Stimulated activated CD4-positive, alpha-beta T cell treated with anti-CD3 and anti-CD28 coated beads, Interleukin-15, amount 100 ng/mL, for 1 hour (primary cell): ENCODE measurements around the gene CCDC87.
"Not testable (repeated sequence)": the region's sequence is repeated elsewhere in the genome, so short reads cannot be mapped to it uniquely, and the experiment has no call there.

ENCODE experiments used
- DNase-seq, 2 donors: peaks; one replicate each; pipeline ENCODE4 v3.0.0-alpha.2; 2020; ENCODE audit warnings: low read depth in 1 of 2, low spot score in 1 of 2

The CCDC87 gene, protein sequence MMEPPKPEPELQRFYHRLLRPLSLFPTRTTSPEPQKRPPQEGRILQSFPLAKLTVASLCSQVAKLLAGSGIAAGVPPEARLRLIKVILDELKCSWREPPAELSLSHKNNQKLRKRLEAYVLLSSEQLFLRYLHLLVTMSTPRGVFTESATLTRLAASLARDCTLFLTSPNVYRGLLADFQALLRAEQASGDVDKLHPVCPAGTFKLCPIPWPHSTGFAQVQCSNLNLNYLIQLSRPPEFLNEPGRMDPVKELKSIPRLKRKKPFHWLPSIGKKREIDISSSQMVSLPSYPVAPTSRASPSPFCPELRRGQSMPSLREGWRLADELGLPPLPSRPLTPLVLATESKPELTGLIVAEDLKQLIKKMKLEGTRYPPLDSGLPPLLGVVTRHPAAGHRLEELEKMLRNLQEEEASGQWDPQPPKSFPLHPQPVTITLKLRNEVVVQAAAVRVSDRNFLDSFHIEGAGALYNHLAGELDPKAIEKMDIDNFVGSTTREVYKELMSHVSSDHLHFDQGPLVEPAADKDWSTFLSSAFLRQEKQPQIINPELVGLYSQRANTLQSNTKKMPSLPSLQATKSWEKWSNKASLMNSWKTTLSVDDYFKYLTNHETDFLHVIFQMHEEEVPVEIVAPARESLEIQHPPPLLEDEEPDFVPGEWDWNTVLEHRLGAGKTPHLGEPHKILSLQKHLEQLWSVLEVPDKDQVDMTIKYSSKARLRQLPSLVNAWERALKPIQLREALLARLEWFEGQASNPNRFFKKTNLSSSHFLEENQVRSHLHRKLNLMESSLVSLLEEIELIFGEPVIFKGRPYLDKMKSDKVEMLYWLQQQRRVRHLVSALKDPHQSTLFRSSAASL

DNA sequence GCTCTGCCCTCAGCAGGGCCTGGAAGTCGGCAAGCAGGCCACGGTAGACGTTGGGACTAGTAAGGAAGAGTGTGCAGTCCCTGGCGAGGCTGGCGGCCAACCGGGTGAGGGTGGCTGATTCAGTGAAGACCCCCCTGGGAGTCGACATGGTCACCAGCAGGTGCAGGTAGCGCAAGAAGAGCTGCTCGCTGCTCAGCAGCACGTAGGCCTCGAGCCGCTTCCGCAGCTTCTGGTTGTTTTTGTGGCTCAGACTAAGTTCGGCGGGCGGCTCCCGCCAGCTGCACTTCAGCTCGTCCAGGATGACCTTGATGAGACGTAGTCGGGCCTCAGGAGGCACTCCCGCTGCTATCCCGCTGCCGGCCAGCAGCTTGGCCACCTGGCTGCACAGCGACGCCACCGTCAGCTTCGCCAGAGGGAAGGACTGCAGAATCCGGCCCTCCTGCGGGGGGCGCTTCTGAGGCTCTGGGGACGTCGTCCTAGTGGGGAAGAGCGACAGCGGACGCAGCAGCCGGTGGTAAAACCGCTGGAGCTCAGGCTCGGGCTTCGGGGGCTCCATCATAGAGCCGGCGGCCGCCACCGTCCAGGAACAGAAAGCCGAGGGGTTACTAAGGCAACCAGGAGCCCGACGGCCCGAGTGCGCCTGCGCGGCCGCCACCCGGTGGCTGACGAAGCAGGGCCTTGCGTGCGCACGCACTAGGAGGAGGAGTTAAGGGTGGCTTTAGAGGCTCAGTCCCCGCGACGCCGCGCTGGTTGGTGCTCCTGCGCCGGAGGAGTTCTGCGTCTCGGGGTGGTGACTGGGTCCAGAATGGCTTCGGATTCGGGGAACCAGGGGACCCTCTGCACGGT lies at the start of gene CCDC87, which contains the start of gene CCS:
CCDC87 (minus strand) TSS at position 607 of the 846 bp plus-strand sequence; CDS start at position 559, 48 bp downstream.
CCS (plus strand) TSS at position 729 of the 846 bp plus-strand sequence; CDS start at position 806, 77 bp downstream.
- DNase-seq = peak; percentile 98

DNA sequence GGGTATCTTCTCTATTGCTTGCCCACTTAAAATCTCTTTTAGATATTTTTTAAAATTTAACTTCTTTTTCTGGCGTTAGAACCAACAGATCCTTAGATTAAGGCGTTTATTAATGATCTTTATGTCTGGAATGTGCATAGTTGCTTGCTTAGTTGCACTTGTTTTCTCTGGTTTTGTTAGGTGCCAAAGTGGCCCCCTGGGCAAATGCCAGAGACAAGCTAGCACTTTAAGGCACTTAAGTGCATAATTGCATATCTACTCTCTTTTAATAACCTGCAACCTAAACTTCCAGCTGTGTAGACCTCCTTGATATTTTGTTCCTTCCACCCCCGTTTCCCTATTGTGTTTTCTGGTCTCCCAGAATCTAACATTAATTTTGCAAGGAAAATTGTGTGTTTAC lies 49.0 kb upstream of the CCDC87 start:
- DNase-seq = no peak

DNA sequence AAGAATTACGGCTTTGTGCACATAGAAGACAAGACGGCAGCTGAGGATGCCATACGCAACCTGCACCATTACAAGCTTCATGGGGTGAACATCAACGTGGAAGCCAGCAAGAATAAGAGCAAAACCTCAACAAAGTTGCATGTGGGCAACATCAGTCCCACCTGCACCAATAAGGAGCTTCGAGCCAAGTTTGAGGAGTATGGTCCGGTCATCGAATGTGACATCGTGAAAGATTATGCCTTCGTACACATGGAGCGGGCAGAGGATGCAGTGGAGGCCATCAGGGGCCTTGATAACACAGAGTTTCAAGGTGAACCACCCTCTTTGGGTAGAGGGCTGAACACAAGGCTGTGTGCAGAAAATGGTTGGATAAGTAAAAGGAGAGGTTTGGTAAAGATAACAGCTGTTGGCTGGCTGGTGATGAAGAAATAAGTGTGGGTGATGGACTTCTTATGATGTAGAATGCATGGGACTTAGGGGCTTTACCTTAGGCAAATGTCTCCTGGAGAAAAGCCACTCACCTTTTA lies 47.0 kb upstream of the CCDC87 start:
- DNase-seq = not testable (repeated sequence)

DNA sequence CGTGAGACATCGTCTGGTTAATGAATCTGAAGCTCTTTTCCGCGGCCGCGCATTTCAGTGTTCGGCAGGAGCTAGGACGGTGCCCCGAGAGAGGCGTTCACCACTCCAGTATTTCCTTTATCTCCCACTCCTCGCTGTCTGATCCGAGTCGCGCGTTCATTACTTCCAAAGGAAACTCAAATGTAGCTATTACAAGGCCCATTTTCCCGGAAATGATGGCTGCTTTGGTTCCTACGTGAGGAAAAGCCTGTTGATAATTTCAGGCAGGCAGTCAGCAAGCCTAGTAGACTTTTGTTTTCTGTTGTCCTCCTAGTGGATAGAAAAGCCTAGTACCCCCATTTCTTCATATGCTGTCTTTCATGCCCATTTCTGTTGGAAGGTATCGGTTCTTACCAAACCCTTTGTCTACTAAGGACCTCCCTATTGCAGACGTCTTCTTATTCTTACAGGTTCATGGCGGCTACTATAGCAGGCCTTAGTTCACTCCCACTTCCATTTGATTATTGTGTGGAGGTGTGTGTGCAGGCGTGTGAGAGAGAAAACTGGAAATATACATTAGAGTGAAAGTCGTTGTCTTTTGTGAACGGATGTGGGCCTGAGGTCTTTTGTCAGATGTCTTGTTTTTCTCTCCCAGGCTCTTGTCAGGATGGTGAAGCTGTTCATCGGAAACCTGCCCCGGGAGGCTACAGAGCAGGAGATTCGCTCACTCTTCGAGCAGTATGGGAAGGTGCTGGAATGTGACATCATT lies 46.4 kb upstream of the CCDC87 start:
- DNase-seq = no peak

DNA sequence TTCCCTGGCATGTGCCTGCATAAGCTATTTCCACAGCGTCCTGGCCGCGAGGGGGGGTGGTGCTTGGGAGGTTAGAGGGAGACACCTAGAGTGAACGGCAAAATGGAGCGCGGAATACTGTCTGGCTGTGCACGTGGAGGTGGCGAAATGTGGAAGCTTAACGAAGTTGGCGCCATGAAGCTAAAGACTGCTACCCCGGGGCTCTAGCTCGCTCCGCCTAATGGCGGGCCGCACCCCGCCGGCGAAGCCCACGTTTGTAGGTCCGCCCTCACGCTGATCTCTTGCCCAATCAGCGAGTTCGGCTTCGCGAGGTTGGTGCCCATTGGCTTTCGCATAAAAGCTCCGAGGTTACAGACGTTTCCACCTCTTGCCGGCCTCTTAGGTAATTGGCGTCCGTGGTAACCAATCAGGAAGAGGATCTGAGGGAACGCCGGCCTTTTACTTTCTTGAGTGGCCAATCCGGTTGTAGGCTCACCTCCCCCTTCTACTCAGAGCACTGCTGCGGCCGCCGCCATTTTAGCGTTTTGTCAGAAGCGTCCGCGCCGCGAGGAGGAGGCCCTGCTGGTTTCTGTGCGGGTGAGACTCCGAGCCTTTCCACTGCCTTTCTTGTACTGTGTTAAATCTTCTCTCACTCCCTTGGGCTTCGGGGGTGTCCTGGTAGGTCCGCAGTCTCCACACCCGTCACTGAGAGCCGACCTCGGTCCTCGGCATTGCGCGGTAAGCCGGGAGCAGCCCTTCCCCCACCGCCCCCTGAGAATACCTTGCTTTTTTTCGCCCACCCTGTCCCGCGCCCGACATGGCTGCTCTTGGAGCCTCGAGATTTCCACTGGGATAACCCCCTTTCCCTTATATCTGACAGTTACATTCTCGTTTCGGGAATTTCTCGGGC lies 45.6 kb upstream of the CCDC87 start, which contains the start of gene RBM4:
RBM4 (plus strand) TSS at position 527 of the 889 bp plus-strand sequence. CDS start 1,009 bp downstream, outside the sequence.
- DNase-seq = peak; percentile 79 to 91

DNA sequence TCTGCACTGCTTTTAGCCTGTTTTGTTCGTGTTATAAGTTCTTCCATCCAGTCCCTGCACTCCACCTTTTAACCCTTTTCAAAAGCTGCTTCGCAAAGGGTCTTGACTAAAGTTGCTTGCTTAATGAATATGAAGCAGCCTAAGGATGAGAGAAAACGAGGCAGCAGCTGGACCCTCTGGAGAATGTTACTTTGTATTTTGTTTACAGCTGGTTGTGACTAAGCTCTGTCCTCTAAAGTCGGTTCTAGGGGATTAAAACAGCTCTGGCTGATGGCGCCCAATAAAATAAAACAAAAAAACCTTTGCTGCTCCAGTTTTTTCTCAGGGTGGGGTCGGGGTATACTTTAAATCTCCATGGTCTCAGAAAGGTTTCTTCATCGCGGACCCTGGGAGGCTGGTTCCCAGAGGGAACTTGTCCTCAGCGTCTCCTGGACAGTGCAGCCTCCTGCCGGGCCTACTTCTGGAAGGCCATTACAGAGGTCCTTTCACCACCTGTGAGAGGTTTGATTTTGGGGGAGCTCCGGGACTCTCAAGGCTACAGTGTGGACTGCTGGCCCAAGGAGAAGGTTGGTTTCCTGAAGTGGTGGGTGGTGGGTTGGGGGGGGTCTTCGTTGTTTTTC lies 44.8 kb upstream of the CCDC87 start:
- DNase-seq = no peak

DNA sequence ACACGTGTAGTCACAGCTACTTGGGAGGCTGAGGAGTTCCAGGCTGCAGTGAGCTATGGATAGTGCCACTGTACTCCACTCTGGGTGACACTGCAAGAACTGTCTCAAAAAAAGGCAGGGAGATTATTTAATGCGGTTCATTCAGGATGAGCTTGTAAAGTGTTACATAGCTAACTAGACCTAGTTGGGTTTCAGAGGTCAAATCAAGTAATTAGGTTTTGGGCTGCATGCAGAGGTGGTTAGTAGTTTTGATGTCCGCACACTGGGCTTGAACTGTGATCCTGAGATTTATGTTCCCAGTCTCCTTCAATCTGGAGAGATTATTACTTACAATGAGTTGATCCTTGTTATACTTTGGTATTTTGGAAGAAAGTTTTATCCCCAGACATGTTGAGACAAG lies 43.5 kb upstream of the CCDC87 start:
- no peak for DNase-seq

DNA sequence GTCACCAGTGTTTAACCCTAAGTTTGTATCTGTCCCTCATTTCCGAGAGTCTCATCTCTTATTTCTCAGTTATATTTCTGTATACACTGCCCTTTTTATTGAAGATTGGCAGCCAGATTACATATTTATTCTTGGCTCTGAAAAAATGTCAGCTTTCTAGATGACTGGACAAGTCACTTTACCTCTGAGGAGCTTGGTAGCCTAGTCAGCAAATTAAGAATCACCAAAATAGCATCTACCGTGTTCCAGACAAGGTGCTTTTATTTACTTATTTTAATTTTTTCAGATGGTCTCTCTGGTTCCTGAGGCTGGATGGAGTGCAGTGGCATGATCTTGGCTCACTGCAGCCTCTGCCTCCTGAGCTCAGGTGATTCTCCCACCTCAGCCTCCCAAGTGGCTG lies 40.1 kb upstream of the CCDC87 start:
- DNase-seq = no peak

DNA sequence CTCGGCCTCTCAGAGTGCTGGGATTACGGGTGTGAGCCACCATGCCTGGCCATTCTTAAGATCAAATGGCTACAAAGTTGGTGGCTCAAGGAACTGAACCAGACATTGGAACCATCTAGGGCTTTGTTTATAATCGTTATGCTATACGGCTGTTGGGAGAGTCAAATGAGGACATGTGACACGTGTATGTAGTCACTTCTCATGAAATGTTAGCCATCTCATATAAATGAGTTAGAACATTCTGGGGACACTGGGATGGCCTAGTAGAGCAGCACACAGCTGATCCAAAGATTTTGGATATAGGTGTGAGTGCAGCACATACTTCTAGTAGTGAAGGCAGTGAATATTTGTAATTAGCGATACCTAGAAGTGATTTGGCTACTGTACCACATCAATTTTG lies 39.0 kb upstream of the CCDC87 start:
- DNase-seq = no peak

DNA sequence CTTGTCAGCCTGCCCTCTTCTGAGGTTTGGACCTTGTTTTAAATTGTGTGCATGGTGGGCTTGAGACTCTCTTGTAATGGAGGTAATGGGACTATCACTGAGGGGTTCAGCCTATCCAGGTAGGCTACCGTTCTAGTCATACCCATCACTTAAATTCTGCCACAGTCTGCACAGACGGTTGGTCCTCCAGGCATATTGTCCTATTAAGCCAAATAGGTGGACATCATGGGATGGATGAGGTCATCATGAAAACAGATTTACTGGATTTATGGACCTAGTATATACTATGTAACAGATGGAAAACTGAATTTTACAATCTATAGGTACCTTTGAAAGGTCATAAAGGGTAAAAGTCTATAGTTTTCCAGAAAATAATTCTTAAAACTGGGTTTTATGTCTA lies 36.5 kb upstream of the CCDC87 start:
- no peak for DNase-seq

DNA sequence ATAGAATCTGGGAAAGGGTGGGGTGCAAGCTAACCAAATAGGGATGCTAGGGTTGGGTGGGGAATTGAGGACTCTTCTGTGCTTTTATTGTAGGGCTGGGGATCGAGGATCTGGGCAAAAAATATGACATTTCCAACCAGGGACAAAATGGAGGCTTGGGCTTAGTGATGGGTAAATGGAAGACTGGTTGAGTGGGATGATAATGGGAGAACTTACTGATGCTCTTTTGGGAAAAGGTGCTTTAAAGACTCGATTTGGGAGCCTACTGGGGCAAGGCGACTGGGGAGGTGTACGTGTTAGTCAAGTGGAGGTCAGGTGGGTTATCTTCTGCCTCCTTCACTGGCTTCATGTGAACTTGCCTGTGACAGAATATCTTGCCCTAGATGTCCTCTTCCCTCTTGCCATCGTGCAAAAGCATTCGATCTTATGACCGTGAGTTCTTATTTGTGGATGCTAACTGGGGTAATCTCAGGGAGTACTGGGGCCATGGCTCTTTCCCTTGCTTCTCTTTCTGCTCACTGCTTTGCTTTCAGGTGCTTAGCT lies 35.3 kb upstream of the CCDC87 start:
- no peak for DNase-seq

DNA sequence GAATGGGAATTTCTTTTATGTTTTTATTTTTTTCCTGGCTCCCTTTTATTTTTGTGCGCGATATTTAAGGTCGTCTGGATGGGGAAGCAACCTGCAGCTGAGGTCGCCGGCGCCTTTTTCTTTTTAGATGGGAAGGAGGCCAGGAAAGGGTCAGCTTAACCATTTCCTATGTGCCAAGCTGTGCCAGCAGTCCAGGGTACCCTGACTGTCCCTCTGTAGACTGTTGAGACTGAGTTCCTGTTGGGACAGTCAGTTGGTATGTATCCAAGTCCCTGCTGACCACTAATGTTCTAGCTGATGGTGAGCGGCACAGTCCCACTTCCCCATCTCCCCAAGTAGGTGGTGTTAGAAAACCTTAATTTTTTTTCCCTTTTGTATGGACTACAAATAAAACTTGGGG lies 34.1 kb upstream of the CCDC87 start:
- no peak for DNase-seq

DNA sequence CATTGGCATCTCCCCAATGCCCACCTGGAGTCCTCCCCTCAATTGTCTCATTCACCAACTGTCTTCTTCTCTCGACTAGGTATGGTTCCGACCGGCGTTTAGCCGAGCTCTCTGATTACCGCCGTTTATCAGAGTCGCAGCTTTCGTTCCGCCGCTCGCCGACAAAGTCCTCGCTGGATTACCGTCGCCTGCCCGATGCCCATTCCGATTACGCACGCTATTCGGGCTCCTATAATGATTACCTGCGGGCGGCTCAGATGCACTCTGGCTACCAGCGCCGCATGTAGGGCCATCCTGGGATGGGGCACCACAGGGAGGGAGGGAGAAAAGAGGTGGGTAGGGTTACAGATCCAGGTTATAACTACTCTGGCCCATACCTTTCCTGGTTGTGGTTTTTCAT lies 33.5 kb upstream of the CCDC87 start:
- DNase-seq = no peak

DNA sequence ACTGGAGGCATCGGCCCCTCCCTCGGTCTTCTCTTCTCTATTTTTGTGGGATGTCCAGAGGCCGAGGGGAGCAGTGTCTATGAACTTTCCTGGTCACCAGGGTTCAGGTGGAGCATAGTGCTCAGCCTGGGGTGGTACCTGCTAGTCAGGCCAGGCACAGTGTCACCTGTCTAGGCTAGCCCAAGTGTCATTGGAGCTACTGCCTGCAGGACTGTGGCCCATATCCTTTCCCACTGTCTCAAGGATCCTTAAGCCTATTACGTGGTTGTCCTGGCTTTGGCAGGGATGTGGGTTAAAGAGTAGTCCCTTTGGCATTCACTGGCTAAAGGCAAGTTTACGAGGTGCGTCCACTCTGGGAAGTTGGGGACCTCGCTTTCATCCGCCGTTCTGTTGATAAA lies 32.9 kb upstream of the CCDC87 start:
- no peak for DNase-seq

DNA sequence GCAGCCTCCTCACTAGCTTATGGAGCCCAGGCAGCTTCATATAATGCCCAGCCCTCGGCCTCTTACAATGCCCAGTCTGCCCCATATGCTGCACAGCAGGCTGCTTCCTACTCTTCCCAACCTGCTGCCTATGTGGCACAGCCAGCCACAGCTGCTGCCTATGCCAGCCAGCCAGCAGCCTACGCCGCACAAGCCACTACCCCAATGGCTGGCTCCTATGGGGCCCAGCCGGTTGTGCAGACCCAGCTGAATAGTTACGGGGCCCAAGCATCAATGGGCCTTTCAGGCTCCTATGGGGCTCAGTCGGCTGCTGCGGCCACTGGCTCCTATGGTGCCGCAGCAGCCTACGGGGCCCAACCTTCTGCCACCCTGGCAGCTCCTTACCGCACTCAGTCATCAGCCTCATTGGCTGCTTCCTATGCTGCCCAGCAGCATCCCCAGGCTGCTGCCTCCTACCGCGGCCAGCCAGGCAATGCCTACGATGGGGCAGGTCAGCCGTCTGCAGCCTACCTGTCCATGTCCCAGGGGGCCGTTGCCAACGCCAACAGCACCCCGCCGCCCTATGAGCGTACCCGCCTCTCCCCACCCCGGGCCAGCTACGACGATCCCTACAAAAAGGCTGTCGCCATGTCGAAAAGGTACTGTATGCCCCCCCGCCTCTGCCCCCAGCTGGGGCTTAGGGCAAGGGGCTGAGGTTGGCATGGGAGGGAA lies 32.3 kb upstream of the CCDC87 start:
- no peak for DNase-seq

DNA sequence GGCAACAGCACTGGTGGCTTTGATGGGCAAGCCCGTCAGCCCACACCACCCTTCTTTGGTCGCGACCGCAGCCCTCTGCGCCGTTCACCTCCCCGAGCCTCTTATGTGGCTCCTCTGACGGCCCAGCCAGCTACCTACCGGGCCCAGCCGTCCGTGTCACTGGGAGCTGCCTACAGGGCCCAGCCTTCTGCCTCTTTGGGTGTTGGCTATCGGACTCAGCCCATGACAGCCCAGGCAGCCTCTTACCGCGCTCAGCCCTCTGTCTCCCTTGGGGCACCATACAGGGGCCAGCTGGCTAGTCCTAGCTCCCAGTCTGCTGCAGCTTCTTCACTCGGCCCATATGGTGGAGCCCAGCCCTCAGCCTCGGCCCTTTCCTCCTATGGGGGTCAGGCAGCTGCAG lies 31.6 kb upstream of the CCDC87 start:
- DNase-seq = no peak

DNA sequence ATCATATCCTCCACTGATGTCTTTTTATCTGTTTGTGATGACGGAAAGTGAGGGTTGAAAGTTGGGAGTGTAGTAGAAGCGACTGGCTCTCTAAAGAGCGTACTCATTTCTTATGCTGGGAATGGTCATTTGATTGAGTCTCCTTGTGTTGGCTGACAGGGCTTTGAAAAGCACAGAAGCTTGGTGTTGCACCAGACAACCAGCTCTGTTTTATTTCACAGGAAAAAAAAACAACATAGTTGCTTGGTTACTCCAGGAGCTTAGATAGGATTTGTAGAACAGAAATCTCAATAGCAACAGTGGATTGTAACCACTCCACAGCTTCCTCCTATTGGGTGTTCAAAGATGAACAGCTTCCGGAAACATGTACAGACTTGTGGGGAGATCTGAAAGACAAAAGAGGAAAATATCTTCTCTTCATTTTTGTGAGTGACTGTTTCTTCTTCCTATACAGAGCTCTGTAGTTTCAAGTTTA lies 26.3 kb upstream of the CCDC87 start:
- no peak for DNase-seq
